HG03159 (cell line): ENCODE measurements around the gene DOCK8.

ENCODE experiments used
- ATAC-seq: cut with Tn5 transposase; IDR thresholded peaks from one replicate; pipeline ENCODE4 v1.9.1; 2021; ENCODE audit warnings: mild to moderate bottlenecking, moderate library complexity; ENCODE audit not compliant: unreplicated experiment

DOCK8 gene

DNA sequence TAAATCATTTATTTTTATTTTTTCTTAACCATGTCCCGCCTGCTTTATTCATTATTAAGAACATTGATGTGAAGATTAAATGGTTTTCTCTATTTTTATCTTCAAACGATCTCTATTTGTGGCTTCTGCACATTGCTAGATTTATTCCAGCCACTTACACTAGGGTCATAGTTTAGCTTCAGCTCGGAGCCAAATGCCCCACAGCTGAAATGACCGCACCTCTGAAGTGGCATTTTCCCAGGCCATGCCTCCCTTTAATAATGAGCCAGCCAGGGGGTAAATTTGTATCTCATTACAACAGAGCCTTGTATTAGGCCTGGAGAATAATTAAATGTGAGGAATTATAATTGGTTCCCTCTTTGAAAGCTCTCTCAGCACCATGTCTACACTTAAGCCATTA, 89.4 kb downstream of the DOCK8 start:
- no peak for ATAC-seq

DNA sequence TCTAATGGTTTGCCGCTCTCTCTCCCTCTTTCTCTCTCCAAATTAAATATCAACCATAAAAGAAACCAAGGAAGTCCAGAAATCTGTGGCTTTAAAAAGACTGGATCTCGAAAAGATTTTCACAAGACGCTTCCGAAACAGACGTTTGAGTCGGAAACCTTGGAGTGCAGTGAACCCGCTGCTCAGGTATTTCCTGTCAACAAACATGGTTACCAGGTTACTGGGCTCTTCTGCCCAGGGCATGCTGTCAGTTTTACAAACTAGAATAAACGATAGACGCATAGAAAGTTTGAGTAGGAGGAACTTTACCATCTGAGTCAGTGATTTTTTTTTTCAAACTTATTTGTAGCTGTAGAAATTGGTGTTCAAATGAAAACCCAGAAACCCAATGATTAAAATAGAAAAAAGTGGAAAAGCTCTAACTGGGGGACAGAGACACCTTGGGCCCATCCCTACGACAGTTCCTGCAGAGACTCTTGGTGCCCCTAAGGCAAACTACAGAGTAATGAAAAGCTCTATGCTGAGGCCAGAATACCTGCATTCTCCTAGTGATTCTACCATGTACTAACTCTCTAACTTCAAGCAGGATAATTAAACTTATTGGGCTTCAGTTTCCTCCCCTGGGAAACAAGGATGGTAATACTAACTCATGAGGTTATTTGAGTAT, 90.0 kb downstream of the DOCK8 start:
- no peak for ATAC-seq

DNA sequence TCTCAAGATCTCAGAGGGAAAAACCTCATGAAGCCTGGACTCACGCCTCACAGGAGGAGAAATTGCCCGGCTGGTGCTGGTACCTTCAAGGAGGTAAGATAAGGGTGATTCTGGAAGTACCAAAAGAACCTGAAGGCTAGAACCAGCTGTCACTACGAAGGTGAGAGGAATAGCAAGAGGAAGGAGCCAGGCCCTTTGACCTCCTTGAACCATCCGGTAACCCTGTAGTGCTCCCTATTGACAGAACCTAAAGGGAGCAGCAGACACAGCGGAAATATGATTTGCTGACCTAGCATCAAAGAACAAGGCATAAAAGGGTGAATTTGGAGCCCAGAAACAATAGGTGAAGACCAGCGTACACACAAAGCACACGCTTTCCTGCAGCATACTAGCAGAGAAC, 92.2 kb downstream of the DOCK8 start:
- no peak for ATAC-seq

GRCh38 chr9:311841-312240, 97.2 kb downstream of the DOCK8 start:
- ATAC-seq = no peak

DNA sequence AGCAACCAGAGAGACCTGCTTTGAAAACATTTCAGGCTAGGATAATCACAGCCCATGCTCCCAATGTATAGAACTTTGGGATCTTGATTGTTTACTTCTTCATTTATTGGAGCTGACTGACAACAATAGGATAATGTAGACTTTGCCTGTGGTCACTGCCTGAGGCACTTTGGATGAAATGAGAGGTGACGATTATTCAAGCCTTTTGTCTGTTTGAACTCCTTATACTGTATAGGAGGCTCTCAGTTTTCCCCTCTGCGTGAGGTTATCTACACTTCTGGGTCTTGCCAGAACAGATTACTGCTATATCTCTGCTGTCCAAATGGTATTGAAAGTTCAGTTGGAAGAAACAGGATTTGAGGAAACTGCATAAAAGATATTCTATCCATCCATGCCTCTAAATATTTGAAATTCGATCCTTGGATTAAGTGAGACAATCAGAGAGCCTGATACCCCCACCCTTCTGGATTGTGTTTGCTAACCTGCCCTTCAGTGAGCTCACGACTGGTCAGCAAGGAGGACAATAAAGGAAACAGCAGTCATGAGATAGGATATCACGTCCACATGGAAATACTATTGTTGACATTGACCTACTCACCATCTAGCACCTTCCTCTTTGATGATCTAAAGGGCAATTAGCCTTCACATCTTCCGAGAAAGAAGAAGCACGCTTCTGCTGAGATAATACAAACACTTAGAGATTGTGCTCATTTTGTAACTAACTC, 98.1 kb downstream of the DOCK8 start:
- ATAC-seq = no peak

- ATAC-seq = no peak
Measured at GRCh38 chr9:316382-316965, 101.8 kb downstream of the DOCK8 start.

GRCh38 chr9:318646-319045, 104.0 kb downstream of the DOCK8 start:
- ATAC-seq = no peak

DNA sequence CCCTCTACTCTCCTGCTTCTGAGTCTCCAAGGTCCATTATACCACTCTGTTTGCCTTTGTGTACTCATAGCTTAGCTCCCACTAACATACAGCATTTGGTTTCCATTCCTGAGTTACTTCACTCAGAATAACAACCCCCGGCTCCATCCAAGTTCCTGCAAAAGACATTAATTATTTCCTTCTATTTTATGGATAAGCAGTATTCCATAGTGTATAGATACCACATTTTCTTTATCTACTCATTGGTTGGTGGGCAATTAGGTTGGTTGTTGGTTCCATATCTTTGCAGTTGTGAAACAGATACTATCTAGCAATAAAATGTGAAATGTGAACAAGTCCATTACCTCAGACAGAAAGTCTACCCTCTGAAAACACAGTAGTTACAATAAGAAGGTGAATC, 110.3 kb downstream of the DOCK8 start:
- no peak for ATAC-seq

DNA sequence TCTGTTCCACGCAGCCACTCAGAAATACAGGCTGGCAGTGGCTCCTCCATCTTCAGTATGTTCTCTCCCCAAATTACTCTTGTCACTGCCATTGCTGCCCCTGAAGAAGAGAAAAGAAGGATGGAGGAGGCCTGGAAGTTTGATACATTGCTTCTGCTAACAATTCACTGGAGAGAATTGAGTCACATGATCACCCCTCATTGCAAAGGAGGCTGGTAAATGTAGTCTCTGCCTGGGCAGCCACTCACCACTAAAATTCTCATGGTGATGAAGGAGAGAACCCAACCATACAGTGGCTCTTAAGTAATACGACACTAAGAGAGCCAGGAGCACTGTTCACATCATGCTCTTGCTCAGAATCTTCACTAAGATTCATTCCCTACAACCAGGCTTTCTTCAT, 112.0 kb downstream of the DOCK8 start:
- ATAC-seq = no peak

GRCh38 chr9:328453-328852, 113.8 kb downstream of the DOCK8 start:
- no peak for ATAC-seq

DNA sequence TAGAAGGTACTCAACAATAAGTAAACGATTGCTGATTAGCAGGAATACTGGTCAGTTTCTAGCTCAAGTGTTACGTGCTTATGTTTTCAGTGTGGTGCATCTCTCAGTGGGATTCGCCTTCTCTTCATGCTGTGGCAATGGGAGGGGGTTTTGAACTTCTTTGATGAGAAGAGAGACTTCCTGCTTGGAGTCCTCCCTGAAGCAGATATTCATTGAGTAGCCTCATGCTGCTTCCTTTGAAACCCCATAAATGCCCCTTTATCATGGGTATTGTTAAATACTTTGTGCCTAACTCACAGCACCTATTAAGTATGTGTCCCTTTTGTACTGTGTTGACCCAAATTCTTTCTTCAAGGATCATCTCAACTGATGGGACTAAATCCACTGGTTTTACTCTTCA, 116.5 kb downstream of the DOCK8 start:
- ATAC-seq = no peak

- no peak for ATAC-seq
Measured at GRCh38 chr9:335373-335772, 120.7 kb downstream of the DOCK8 start.

- ATAC-seq = no peak
Measured at GRCh38 chr9:336039-336438, 121.4 kb downstream of the DOCK8 start.

GRCh38 chr9:338602-339001, 123.9 kb downstream of the DOCK8 start:
- no peak for ATAC-seq

- ATAC-seq = no peak
Measured at GRCh38 chr9:341634-342421, 127.2 kb downstream of the DOCK8 start.

DNA sequence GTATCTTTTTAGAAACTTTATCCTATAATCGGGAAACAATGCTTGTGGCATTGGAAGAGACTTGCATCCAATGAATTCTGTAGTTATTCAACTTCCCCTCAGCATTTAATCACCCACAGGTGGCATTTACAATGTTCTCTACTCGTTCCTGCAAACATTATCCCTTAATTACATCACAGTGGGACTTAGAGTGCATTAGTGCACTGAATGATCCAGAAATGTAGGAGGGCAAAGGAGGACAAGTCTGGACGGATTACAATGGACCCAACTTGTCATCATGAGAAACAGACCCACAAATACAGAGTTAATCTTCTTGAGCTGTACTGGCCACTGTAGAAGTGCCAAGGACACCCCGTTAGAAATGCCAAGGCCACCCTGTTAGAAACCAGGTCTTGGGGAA, 129.1 kb downstream of the DOCK8 start:
- ATAC-seq = no peak

DNA sequence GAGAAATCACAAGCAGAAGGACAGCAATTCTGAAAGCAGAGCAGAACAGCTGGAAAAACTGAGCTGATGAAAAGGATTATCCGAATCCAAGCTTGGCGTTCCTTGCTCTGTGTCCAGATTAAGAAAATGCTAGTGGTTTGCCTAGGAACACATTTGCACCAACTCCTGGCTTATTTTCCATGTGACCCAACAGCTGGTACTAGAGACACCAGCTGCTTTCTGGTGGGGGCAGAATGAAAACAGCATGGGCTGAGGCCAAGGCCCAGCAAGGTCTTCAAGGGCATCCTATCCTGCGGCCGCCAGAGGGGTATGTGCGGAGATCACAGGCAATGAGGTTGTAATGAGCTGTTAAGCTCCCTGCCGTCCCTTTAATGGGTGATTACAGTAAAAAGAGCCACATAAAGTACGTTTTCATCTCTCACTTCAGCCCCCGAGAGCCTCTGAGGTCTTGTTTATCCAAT, 131.5 kb downstream of the DOCK8 start:
- ATAC-seq = no peak

DNA sequence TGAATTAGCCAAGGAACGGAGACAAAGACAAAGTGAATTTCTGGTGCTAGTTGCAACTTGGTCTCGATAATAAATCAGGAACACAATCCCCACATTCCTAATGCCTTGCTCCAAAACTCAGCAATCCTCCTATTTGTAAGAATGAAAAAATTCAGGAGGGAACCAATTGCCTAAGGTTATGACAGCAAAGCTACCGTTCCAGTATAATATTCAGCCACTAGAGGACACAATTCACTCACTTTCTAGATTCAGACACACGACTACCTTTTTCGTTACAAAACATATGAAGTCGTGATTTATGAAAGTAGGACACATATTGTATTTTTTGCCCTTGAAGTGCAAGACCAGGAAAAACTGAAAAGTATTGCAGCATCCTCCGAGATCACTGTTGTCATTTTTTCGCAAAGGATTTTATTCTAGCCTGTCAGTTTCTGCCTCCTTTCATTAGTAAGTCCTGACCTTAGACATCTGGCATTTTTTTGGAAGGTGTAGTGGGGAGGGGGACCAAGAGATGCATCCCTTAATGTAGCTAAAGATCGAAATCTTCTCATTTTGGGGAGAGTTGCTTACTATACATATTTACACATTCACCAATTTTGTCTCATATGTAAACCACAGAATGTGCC, 133.1 kb downstream of the DOCK8 start:
- ATAC-seq = no peak

DNA sequence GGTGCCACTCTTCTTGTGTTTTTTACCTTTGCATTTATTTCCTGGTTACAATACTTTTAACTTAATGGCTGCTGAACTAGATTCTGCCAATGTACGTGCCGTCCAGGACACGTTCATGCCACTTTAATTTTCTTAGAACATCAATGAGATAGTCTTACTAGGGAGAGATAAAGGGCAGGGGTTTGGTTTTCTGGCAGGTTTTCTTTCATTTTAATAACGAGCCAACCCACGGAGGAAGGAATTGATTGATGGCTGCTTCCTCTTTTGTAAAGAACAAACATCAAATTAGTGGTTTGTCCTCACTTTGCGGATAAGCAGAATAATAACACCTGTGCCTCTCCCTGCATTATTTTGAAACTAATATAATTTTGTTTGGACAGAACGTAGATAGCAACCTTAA, 135.7 kb downstream of the DOCK8 start:
- ATAC-seq = no peak

DNA sequence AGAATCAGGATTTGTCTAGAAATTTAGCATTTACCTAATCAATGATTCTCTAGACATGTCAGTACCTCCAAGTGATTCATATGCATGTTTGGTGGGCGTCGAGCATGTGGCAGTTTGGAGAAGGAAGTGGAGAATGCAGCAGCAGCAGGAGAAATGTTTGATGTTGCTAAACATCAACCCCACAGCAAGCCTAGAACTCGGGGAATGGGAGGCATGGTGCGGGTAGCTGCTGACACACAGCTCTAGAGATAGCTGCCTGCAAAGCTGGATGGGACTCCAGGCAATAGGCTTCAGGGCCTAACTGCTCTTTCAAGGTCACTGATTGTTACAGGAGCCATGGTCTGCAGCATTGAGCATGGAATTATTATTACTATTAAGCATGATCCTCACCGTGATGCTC, 137.3 kb downstream of the DOCK8 start:
- ATAC-seq = no peak

- no peak for ATAC-seq
Measured at GRCh38 chr9:353077-353476, 138.4 kb downstream of the DOCK8 start.
